H1 (cell line): ENCODE measurements around the gene MBP. TPM values are rescaled to one million over a fixed set of nuclear protein-coding genes. Genes with fewer than 3 reads are reported as not detected.
"Not testable (repeated sequence)": the region's sequence is repeated elsewhere in the genome, so short reads cannot be mapped to it uniquely, and the experiment has no call there.

Experiments
- CTCF ChIA-PET: fragments of 300-600 bp; sonication (Branson Sonifier 250); formaldehyde crosslinking; loops from one replicate; lab custom pipeline; 2021; ENCODE audit not compliant: partially characterized antibody; lab: Charles Lee
- POLR2A ChIA-PET: fragments of 300-600 bp; sonication (Branson Sonifier 250); formaldehyde crosslinking; loops from one replicate; lab custom pipeline; 2021; ENCODE audit warnings: inconsistent platforms; ENCODE audit not compliant: partially characterized antibody; lab: Charles Lee
- DNase-seq, 2 experiments: peaks; one replicate each; pipeline versions ENCODE4 v3.0.0 to v3.0.0-alpha.2; 2010 to 2022; ENCODE audit warnings: low spot score in 2 of 2, low read depth in 1 of 2, mixed read lengths in 1 of 2
- FAIRE-seq: peaks from 2 replicates; lab custom pipeline; 2011; peaks lifted over from hg19 to GRCh38; lab: Jason Lieb, UNC
- H2AFZ ChIP-seq: 2 replicates; pipeline ENCODE4 v1.8.1; 2012; ENCODE audit warnings: low read length, inconsistent platforms
- H2AK5ac ChIP-seq: 2 replicates; pipeline ENCODE4 v1.6.1; 2013; ENCODE audit warnings: low read depth, low read length
- H2BK120ac ChIP-seq: replicated peaks from 2 replicates; pipeline ENCODE3; 2013; ENCODE audit warnings: low read depth, low read length, inconsistent platforms
- H2BK12ac ChIP-seq: 2 replicates; pipeline ENCODE4 v1.6.1; 2013; ENCODE audit warnings: low read depth, low read length
- H2BK15ac ChIP-seq: 2 replicates; pipeline ENCODE4 v1.6.1; 2013; ENCODE audit warnings: low read length
- H2BK20ac ChIP-seq: 2 replicates; pipeline ENCODE4 v1.6.1; 2013; ENCODE audit warnings: low read length
- H2BK5ac ChIP-seq: 2 replicates; pipeline ENCODE4 v1.6.1; 2013; ENCODE audit warnings: low read depth, low read length
- H3K14ac ChIP-seq: 2 replicates; pipeline ENCODE4 v1.6.1; 2013; ENCODE audit warnings: inconsistent platforms; ENCODE audit not compliant: insufficient read length
- H3K18ac ChIP-seq: 2 replicates; pipeline ENCODE4 v1.6.1; 2013; ENCODE audit warnings: low read length; ENCODE audit errors: extremely low read depth
- H3K23ac ChIP-seq: 2 replicates; pipeline ENCODE4 v1.6.1; 2013; ENCODE audit warnings: inconsistent platforms; ENCODE audit not compliant: insufficient read length
- H3K23me2 ChIP-seq: 2 replicates; pipeline ENCODE4 v1.6.1; 2013; ENCODE audit warnings: low read depth, low read length
- H3K27ac ChIP-seq: 2 replicates; pipeline ENCODE4 v1.6.1; 2011; ENCODE audit warnings: low read depth, low read length, inconsistent platforms
- H3K27me3 ChIP-seq, 4 experiments: replicated peaks in 1 of 4; 1 replicate in 1 of 4; 2 replicates in 3 of 4; pipeline versions ENCODE4 v1.6.1 to v1.8.1; 2011 to 2013; ENCODE audit warnings: low read length in 3 of 4, mild to moderate bottlenecking in 3 of 4, inconsistent platforms in 2 of 4, mixed read lengths in 2 of 4, moderate library complexity in 1 of 4; ENCODE audit not compliant: control insufficient read depth in 3 of 4, insufficient read depth in 3 of 4; ENCODE audit errors: extremely low read depth in 1 of 4
- H3K36me3 ChIP-seq, 4 experiments: 2 replicates each; pipeline versions ENCODE4 v1.6.1 to v1.8.1; 2011 to 2013; ENCODE audit warnings: mild to moderate bottlenecking in 4 of 4, low read length in 3 of 4, moderate library complexity in 2 of 4, control low read depth in 1 of 4, inconsistent platforms in 1 of 4; ENCODE audit not compliant: insufficient read depth in 4 of 4, control insufficient read depth in 2 of 4
- H3K4ac ChIP-seq: replicated peaks from 2 replicates; pipeline ENCODE3; 2013; ENCODE audit warnings: low read length, low read depth, mixed read lengths, inconsistent platforms; ENCODE audit not compliant: insufficient read length
- H3K4me1 ChIP-seq, 4 experiments: replicated peaks in 1 of 4; 1 replicate in 1 of 4; 2 replicates in 3 of 4; pipeline versions ENCODE4 v1.6.1 to v1.8.1; 2011 to 2013; ENCODE audit warnings: low read length in 3 of 4, inconsistent platforms in 2 of 4, mixed read lengths in 1 of 4; ENCODE audit not compliant: insufficient read depth in 4 of 4, control insufficient read depth in 3 of 4
- H3K4me2 ChIP-seq, 2 experiments: 2 replicates each; pipeline versions ENCODE4 v1.6.1 to v1.8.1; 2011 to 2013; ENCODE audit warnings: low read depth in 2 of 2, low read length in 2 of 2, control low read depth in 1 of 2, inconsistent platforms in 1 of 2, mild to moderate bottlenecking in 1 of 2; ENCODE audit not compliant: insufficient read depth in 1 of 2
- H3K4me3 ChIP-seq, 4 experiments: fragments of 200-600, 300-600 bp in 1 of 4; sonication (generic), shearing (Covaris generic), sonication (Bioruptor Twin) in 1 of 4; 2 replicates each; pipeline versions ENCODE4 v1.5.1 to v1.8.1; 2011 to 2016; ENCODE audit warnings: low read length in 4 of 4, low read depth in 3 of 4, control low read depth in 2 of 4, inconsistent platforms in 2 of 4, mild to moderate bottlenecking in 2 of 4, mixed read lengths in 1 of 4, moderate library complexity in 1 of 4; ENCODE audit not compliant: insufficient read depth in 2 of 4; ENCODE audit errors: extremely low read depth in 1 of 4
- H3K56ac ChIP-seq: replicated peaks from 2 replicates; pipeline ENCODE3; 2013; ENCODE audit warnings: low read depth, mild to moderate bottlenecking, mixed read lengths, low read length, inconsistent platforms; ENCODE audit not compliant: insufficient read length
- H3K79me1 ChIP-seq: 2 replicates; pipeline ENCODE4 v1.6.1; 2013; ENCODE audit warnings: low read depth, low read length, control low read depth
- H3K79me2 ChIP-seq, 2 experiments: 2 replicates each; pipeline versions ENCODE4 v1.6.1 to v1.8.1; 2012 to 2013; ENCODE audit warnings: low read length in 2 of 2, mild to moderate bottlenecking in 2 of 2, inconsistent platforms in 1 of 2; ENCODE audit not compliant: insufficient read depth in 2 of 2, control insufficient read depth in 1 of 2
- H3K9ac ChIP-seq, 4 experiments: replicated peaks in 1 of 4; 1 replicate in 1 of 4; 2 replicates in 3 of 4; pipeline versions ENCODE4 v1.6.1 to v1.8.1; 2011 to 2013; ENCODE audit warnings: low read depth in 3 of 4, low read length in 3 of 4, control low read depth in 2 of 4, mild to moderate bottlenecking in 2 of 4, moderate library complexity in 2 of 4, inconsistent platforms in 1 of 4; ENCODE audit errors: extremely low read depth in 1 of 4
- H3K9me3 ChIP-seq, 2 experiments: 2 replicates each; pipeline versions ENCODE4 v1.6.1 to v1.8.1; 2012 to 2013; ENCODE audit warnings: mild to moderate bottlenecking in 2 of 2, moderate library complexity in 2 of 2, control low read depth in 1 of 2, inconsistent platforms in 1 of 2, low read depth in 1 of 2, low read length in 1 of 2, mixed read lengths in 1 of 2; ENCODE audit not compliant: insufficient read depth in 2 of 2
- H4K20me1 ChIP-seq, 2 experiments: replicated peaks in 1 of 2; 2 replicates each; pipeline versions ENCODE3 to v1.8.1; 2011 to 2013; ENCODE audit warnings: inconsistent platforms in 2 of 2, low read length in 2 of 2, mild to moderate bottlenecking in 1 of 2; ENCODE audit not compliant: insufficient read depth in 2 of 2, control insufficient read depth in 1 of 2
- H4K5ac ChIP-seq: 2 replicates; pipeline ENCODE4 v1.6.1; 2013; ENCODE audit warnings: low read length, low read depth, mixed read lengths, inconsistent platforms; ENCODE audit not compliant: insufficient read length
- H4K8ac ChIP-seq: 2 replicates; pipeline ENCODE4 v1.8.0; 2013; ENCODE audit warnings: mild to moderate bottlenecking, moderate library complexity, low read length, inconsistent platforms; ENCODE audit not compliant: insufficient read depth; ENCODE audit errors: extremely low read depth
- H4K91ac ChIP-seq: replicated peaks from 2 replicates; pipeline ENCODE3; 2013; ENCODE audit warnings: low read length, mixed read lengths, inconsistent platforms; ENCODE audit not compliant: insufficient read length
- WGBS, 2 experiments: shearing (Covaris generic) in 1 of 2; methylation state at CpG; one replicate each; pipeline versions ENCODE4 v1.1.6 to v1.1.7; 2013 to 2015; ENCODE audit warnings: low lambda C conversion rate in 2 of 2, mixed read lengths in 2 of 2, inconsistent platforms in 1 of 2, low coverage in 1 of 2, missing lambda C conversion rate in 1 of 2; ENCODE audit not compliant: insufficient replicate concordance in 2 of 2, insufficient coverage in 1 of 2, insufficient read length in 1 of 2; ENCODE audit errors: extremely low coverage in 1 of 2, missing lambda C conversion rate in 1 of 2; 5-methylcytosine and 5-hydroxymethylcytosine counted together
- polyA plus RNA-seq, 7 experiments: library from polyadenylated mRNA; depleted of rRNA in 3 of 7; stranded (reverse) in 5 of 7; unstranded in 2 of 7; fragments of >200 nt in 5 of 7; fragments of 200-250 nt in 2 of 7; gene quantifications; 1 replicate in 5 of 7; 2 replicates in 1 of 7; 4 replicates in 1 of 7; pipeline versions ENCODE4 v1.2.1 to v1.2.3, GENCODE V29; 2011 to 2013; ENCODE audit warnings: missing spikeins in 2 of 7, mixed read lengths in 2 of 7
- total RNA-seq: library from RNA; stranded (reverse); fragmentation: NEBNext Ultra II Directional; extraction: Animal tissue kit (Norgen Biotek cat#: 25700); gene quantifications from 2 replicates; pipeline ENCODE4 v1.2.1, GENCODE V29; 2021

Gene MBP
- total and polyA plus RNA-seq, 2 of the 8 experiments (the other 6 are each of a cell fraction or from before 2014, with no cell fraction given), result 7.7 to 19.2 TPM

DNA sequence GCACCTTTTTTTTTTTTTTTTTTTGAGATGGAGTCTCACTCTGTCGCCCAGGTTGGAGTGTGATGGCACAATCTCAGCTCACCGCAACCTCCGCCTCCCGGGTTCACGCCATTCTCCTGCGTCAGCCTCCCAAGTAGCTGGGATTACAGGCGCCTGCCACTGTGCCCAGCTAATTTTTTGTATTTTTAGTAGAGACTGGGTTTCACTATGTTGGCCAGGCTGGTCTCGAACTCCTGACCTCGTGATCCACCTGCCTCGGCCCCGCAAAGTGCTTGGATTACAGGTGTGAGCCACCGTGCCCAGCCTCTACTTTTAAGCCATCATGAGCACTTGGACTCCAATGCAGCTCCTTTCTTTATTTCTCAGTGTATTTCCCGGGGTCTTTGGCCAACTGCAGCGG lies 111.1 kb downstream of the MBP start:
- 91% methylated on average over 12 of the region's 14 CpGs; no CpG with 5 or more reads in 1 of the 2 experiments for WGBS, 2 experiments
- peaks cover 11% of the 10 kb centered on the region; the same call in 1 of the 2 replicates for H3K23me2 ChIP-seq
- not testable (repeated sequence) for H4K20me1 ChIP-seq, H3K79me1 ChIP-seq, H3K4me2 ChIP-seq, H4K8ac ChIP-seq, H3K4ac ChIP-seq, H3K27ac ChIP-seq, H2BK12ac ChIP-seq, H3K18ac ChIP-seq, DNase-seq, H3K4me3 ChIP-seq, H3K36me3 ChIP-seq, H2AK5ac ChIP-seq, H4K5ac ChIP-seq, H2AFZ ChIP-seq, H2BK120ac ChIP-seq, H3K14ac ChIP-seq, H3K56ac ChIP-seq, H3K4me1 ChIP-seq, H3K9ac ChIP-seq, H3K79me2 ChIP-seq, H3K27me3 ChIP-seq, H3K23ac ChIP-seq, H3K9me3 ChIP-seq, H2BK15ac ChIP-seq, FAIRE-seq, H4K91ac ChIP-seq, H2BK5ac ChIP-seq, H2BK20ac ChIP-seq
- ChIA-PET POLR2A (interaction anchor here (0.7 kb wide), 1 partner anchor 25 kb away, joined by 4 read pairs; no protein-coding TSS in a partner anchor), CTCF (interaction anchor here (1.0 kb wide), 1 partner anchor 21 kb away, joined by 3 read pairs; no protein-coding TSS in a partner anchor)
